ENCODE data around the gene PPP1R3G. TPM values are rescaled to one million over a fixed set of nuclear protein-coding genes. Genes with fewer than 3 reads are reported as not detected.

Gene PPP1R3G
- total and polyA plus RNA-seq, 2 of the 13 experiments (the other 11 are each of a cell fraction or from before 2014, with no cell fraction given): 1.2 to 1.3 TPM

DNA sequence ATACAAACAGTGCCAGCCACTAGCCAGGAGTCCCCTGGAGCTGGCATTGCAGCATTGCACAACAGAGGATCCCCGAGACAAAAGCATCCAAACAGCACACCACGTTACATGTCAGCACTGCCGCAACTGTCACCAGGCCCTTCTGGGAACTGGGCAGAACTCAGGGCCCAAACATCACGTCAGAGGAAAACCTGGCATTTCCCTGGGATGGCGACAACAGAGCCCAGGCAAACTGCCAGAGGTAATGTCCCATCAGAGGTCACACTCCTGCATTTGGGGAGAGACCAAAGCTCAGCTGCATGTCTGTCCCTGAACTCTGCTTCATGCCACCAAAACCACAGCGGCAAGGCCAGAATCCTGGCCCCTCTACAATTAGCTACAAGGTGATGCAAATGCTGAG, 36.3 kb downstream of the PPP1R3G start (continued):
- TF ChIP-seq, protein P1, sequence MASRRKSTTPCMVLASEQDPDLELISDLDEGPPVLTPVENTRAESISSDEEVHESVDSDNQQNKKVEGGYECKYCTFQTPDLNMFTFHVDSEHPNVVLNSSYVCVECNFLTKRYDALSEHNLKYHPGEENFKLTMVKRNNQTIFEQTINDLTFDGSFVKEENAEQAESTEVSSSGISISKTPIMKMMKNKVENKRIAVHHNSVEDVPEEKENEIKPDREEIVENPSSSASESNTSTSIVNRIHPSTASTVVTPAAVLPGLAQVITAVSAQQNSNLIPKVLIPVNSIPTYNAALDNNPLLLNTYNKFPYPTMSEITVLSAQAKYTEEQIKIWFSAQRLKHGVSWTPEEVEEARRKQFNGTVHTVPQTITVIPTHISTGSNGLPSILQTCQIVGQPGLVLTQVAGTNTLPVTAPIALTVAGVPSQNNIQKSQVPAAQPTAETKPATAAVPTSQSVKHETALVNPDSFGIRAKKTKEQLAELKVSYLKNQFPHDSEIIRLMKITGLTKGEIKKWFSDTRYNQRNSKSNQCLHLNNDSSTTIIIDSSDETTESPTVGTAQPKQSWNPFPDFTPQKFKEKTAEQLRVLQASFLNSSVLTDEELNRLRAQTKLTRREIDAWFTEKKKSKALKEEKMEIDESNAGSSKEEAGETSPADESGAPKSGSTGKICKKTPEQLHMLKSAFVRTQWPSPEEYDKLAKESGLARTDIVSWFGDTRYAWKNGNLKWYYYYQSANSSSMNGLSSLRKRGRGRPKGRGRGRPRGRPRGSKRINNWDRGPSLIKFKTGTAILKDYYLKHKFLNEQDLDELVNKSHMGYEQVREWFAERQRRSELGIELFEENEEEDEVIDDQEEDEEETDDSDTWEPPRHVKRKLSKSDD (CRISPR knock-in tag; IDR thresholded peaks at IDR 0.05; ENCODE audit: low read depth): no peak
- TF ChIP-seq, protein P2, sequence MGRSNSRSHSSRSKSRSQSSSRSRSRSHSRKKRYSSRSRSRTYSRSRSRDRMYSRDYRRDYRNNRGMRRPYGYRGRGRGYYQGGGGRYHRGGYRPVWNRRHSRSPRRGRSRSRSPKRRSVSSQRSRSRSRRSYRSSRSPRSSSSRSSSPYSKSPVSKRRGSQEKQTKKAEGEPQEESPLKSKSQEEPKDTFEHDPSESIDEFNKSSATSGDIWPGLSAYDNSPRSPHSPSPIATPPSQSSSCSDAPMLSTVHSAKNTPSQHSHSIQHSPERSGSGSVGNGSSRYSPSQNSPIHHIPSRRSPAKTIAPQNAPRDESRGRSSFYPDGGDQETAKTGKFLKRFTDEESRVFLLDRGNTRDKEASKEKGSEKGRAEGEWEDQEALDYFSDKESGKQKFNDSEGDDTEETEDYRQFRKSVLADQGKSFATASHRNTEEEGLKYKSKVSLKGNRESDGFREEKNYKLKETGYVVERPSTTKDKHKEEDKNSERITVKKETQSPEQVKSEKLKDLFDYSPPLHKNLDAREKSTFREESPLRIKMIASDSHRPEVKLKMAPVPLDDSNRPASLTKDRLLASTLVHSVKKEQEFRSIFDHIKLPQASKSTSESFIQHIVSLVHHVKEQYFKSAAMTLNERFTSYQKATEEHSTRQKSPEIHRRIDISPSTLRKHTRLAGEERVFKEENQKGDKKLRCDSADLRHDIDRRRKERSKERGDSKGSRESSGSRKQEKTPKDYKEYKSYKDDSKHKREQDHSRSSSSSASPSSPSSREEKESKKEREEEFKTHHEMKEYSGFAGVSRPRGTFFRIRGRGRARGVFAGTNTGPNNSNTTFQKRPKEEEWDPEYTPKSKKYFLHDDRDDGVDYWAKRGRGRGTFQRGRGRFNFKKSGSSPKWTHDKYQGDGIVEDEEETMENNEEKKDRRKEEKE (IDR thresholded peaks at IDR 0.05): no peak
- TF ChIP-seq MYC (CRISPR knock-in tag; IDR thresholded peaks at IDR 0.05; ENCODE audit: borderline replicate concordance) (no peak), ZNF772 (CRISPR knock-in tag; IDR thresholded peaks at IDR 0.05) (no peak), DZIP1 (CRISPR knock-in tag; IDR thresholded peaks at IDR 0.05) (0 out of 2 replicates have a peak, but pooled peaks have one; percentile 37), SRF (IDR thresholded peaks at IDR 0.05; ENCODE audit: low read depth, low read length) (no peak), ATF1 (CRISPR knock-in tag; IDR thresholded peaks at IDR 0.05) (no peak), POGZ (CRISPR knock-in tag; IDR thresholded peaks at IDR 0.05) (peak; percentile 50; the same call in 1 of the 2 replicates), ZBTB8A (CRISPR knock-in tag; IDR thresholded peaks at IDR 0.05; ENCODE audit: borderline replicate concordance, low read depth) (no peak), HES4 (CRISPR knock-in tag; IDR thresholded peaks at IDR 0.05; ENCODE audit: borderline replicate concordance) (no peak)
- TF ChIP-seq, protein P3, sequence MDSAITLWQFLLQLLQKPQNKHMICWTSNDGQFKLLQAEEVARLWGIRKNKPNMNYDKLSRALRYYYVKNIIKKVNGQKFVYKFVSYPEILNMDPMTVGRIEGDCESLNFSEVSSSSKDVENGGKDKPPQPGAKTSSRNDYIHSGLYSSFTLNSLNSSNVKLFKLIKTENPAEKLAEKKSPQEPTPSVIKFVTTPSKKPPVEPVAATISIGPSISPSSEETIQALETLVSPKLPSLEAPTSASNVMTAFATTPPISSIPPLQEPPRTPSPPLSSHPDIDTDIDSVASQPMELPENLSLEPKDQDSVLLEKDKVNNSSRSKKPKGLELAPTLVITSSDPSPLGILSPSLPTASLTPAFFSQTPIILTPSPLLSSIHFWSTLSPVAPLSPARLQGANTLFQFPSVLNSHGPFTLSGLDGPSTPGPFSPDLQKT (CRISPR knock-in tag; IDR thresholded peaks at IDR 0.05; ENCODE audit: borderline replicate concordance): no peak
- TF ChIP-seq, protein P4, sequence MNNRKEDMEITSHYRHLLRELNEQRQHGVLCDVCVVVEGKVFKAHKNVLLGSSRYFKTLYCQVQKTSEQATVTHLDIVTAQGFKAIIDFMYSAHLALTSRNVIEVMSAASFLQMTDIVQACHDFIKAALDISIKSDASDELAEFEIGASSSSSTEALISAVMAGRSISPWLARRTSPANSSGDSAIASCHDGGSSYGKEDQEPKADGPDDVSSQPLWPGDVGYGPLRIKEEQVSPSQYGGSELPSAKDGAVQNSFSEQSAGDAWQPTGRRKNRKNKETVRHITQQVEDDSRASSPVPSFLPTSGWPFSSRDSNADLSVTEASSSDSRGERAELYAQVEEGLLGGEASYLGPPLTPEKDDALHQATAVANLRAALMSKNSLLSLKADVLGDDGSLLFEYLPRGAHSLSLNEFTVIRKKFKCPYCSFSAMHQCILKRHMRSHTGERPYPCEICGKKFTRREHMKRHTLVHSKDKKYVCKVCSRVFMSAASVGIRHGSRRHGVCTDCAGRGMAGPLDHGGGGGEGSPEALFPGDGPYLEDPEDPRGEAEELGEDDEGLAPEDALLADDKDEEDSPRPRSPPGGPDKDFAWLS (CRISPR knock-in tag; IDR thresholded peaks at IDR 0.05; ENCODE audit: borderline replicate concordance): no peak
- TF ChIP-seq, protein P5, sequence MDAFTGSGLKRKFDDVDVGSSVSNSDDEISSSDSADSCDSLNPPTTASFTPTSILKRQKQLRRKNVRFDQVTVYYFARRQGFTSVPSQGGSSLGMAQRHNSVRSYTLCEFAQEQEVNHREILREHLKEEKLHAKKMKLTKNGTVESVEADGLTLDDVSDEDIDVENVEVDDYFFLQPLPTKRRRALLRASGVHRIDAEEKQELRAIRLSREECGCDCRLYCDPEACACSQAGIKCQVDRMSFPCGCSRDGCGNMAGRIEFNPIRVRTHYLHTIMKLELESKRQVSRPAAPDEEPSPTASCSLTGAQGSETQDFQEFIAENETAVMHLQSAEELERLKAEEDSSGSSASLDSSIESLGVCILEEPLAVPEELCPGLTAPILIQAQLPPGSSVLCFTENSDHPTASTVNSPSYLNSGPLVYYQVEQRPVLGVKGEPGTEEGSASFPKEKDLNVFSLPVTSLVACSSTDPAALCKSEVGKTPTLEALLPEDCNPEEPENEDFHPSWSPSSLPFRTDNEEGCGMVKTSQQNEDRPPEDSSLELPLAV (CRISPR knock-in tag; conservative IDR thresholded peaks at IDR 0.05; ENCODE audit: low read depth): no peak
